H1 (cell line): Measurements from ENCODE around the gene TMEM40. TPM values are rescaled to one million over a fixed set of nuclear protein-coding genes. Genes with fewer than 3 reads are reported as not detected.

Experiments
- CHD7 ChIP-seq: fragments of 300-600 bp; sonication (generic); IDR thresholded peaks from 2 replicates; pipeline ENCODE4 v1.7.1; 2012; ENCODE audit warnings: low read length, moderate library complexity, mild to moderate bottlenecking, inconsistent platforms; ENCODE audit not compliant: insufficient replicate concordance
- polyA plus RNA-seq, 7 experiments: library from polyadenylated mRNA; depleted of rRNA in 3 of 7; stranded (reverse) in 5 of 7; unstranded in 2 of 7; fragments of >200 nt in 5 of 7; fragments of 200-250 nt in 2 of 7; gene quantifications; 1 replicate in 5 of 7; 2 replicates in 1 of 7; 4 replicates in 1 of 7; pipeline versions ENCODE4 v1.2.1 to v1.2.3, GENCODE V29; 2011 to 2013; ENCODE audit warnings: missing spikeins in 2 of 7, mixed read lengths in 2 of 7
- total RNA-seq: library from RNA; stranded (reverse); fragmentation: NEBNext Ultra II Directional; extraction: Animal tissue kit (Norgen Biotek cat#: 25700); gene quantifications from 2 replicates; pipeline ENCODE4 v1.2.1, GENCODE V29; 2021

TMEM40 gene
- total and polyA plus RNA-seq, 2 of the 8 experiments (the other 6 are each of a cell fraction or from before 2014, with no cell fraction given), result 0.18 TPM; not detected in 1

GRCh38 chr3:12785096-12785495 lies 26.0 kb upstream of the TMEM40 start (continued):
- no peak for TF ChIP-seq CHD7
- TF ChIP-seq, all 59 proteins: peak for 1
